Fibroblast of mammary gland (primary cell): ENCODE data around the gene KMT2C.

Source experiments
- DNase-seq: peaks from one replicate; pipeline ENCODE4 v3.0.0-alpha.2; 2010; ENCODE audit warnings: low read depth
- H3K4me3 ChIP-seq: 2 replicates; pipeline ENCODE4 v1.5.1; 2011; ENCODE audit warnings: low read depth, mild to moderate bottlenecking, low read length, moderate library complexity; ENCODE audit not compliant: control insufficient read depth
- TF ChIP-seq, protein P1 (sequence below): conservative IDR thresholded peaks from 2 replicates; pipeline ENCODE4 v1.5.1; 2011; ENCODE audit warnings: low read depth, low read length, inconsistent platforms; ENCODE audit not compliant: control insufficient read depth, insufficient read depth

Gene KMT2C

DNA sequence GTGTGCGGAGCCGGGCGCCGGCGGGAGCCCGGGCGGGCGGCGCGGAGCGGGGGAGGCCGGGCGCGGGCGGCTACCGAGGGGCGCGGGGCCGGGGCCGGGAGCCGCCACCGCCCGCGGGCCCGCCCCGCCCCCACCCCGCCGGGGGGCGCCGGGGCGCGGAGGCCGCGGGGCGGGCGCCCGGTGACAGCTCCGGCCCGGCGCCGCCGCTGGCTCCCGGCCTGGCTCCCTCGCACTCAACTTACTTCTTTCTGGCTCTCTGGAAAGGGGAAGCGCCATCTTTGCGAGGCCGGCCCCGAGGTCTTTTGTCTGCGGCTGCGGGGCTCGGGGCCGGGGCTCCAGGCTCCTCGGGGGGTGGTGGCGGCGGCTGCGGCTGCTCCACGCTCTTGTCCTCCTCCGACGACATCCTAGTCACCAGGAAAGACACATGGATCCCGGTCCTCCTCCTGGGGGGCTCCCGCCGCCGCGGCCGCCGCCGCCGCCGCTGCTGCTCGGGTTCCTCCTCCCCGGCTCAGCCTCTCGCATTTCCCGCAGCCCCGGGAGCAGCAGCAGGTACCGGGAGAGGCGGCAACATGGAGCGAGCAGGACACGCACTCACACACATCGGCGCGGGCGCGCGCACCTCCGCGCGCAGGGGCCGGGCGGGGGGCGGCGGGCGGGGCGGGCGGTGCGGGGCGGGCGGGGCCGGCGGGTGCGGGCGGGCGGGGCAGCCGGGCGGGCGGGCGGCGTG, at the start of gene KMT2C:
Gene KMT2C (minus strand): TSS at position 620 of the 727 bp plus-strand sequence. CDS start 217 bp downstream, at position 403.
- TF ChIP-seq, protein P1, sequence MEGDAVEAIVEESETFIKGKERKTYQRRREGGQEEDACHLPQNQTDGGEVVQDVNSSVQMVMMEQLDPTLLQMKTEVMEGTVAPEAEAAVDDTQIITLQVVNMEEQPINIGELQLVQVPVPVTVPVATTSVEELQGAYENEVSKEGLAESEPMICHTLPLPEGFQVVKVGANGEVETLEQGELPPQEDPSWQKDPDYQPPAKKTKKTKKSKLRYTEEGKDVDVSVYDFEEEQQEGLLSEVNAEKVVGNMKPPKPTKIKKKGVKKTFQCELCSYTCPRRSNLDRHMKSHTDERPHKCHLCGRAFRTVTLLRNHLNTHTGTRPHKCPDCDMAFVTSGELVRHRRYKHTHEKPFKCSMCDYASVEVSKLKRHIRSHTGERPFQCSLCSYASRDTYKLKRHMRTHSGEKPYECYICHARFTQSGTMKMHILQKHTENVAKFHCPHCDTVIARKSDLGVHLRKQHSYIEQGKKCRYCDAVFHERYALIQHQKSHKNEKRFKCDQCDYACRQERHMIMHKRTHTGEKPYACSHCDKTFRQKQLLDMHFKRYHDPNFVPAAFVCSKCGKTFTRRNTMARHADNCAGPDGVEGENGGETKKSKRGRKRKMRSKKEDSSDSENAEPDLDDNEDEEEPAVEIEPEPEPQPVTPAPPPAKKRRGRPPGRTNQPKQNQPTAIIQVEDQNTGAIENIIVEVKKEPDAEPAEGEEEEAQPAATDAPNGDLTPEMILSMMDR = no peak
- DNase-seq = peak; percentile 33
- peak within 1 kb of the TSS; percentile 71 for H3K4me3 ChIP-seq

DNA sequence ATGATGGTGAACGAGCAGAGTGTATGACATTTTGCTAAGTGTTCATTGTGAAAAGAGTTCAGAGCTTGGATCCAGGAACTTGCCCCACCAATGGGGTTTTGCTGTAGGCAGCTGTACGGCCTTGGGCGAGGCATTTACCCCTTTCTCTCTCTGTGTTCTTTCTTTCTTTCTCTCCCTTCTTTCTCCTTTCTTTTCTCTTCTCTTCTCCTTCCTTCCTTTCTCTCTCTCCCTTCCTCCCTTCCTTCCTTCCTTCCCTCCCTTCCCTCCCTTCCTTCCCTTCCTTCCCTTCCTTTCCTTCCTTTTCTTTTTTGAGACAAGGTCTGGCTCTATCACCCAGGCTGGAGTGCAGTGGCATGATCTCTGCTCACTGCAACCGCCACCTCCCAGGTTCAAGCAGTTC, 45.3 kb upstream of the KMT2C start:
- TF ChIP-seq, protein P1 = no peak
- DNase-seq = no peak
- no peak overlapping the region for H3K4me3 ChIP-seq

DNA sequence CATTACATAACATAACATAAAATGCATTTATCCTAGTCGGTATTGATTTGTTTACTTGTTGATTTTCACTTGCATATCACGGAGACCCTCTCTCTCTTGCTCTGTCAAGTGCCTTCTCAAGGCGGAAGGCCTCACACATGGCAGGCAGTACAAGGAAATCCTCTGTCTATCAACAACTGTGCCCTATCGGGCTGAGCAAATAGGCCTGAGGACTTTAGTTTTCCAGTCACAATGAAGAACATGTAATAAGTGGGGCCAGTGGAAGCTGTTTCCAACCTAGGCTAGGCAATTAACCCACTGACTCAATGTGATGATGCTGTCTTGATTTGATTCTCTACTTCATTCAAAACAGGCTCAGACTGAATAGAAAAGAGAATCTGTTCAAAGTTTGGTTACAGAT, 44.9 kb upstream of the KMT2C start:
- no peak overlapping the region for H3K4me3 ChIP-seq
- TF ChIP-seq, protein P1 = no peak
- DNase-seq = no peak

DNA sequence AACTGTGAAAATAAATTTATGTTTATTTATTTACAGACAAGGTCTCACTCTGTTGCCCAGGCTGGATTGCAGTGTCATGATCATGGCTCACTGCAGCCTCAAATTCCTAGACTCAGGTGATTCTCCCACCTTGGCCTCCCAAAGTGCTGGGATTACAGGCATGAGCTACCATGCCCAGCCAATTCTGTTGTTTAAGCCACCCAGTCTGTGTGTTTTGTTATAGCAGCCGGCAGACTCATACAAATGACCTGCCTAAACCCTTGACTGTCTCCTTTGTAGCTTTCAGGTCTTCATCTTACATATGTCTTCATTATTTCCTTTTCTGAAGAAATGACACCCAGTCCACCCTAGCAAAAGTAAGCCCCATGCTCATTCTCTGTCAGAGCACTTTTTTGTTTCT, 43.8 kb upstream of the KMT2C start:
- TF ChIP-seq, protein P1 = no peak
- no peak for DNase-seq
- H3K4me3 ChIP-seq = no peak overlapping the region

DNA sequence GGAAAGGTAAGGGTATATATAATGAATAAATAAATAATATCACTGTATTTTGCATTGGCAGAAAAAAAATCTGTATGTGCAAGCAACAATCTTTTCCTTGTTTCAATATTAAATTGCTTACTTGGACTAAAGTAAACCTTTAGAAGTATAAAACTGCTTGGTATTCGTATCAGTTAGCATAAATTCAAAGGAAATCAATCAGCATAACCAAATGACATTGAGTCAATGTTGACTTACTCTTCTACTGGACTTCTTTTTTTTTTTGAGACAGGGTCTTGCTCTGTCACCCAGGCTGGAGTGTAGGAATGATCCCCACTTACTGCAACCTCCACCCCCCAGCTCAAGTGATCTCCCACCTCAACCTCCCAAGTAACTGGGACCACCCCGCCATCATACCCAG, 42.3 kb upstream of the KMT2C start:
- TF ChIP-seq, protein P1 = no peak
- DNase-seq = no peak
- H3K4me3 ChIP-seq = no peak overlapping the region

DNA sequence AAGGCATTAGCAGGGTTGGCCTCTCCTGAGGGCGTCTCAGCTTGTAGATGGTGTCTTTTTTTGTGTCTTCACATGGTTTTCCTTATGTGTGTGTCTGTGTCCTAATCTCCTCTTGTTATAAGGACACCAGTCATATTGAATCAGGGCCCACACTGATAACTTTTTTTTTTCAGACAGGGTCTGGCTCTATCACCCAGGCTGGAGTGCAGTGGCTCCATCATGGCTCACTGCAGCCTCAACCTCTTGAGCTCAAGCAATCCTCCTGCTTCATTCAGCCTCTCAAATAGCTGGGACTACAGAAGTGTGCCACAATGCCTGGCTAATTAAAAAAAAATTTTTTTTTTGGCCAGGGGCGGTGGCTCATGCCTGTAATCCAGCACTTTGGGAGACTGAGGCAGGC, 41.3 kb upstream of the KMT2C start:
- TF ChIP-seq, protein P1 = no peak
- no peak overlapping the region for H3K4me3 ChIP-seq
- DNase-seq = no peak
